Motor neuron (in vitro differentiated cells): ENCODE measurements around the gene SCAMP1. TPM values are rescaled to one million over a fixed set of nuclear protein-coding genes. Genes with fewer than 3 reads are reported as not detected.
A peak's percentile ranks its signal among the peaks of the same experiment; 100 is the strongest.

Source experiments
- ATAC-seq, 8 experiments: fragments of 200-7000 bp; cut with Tn5 transposase; replicated peaks in 6 of 8; 2 replicates each; pipeline ENCODE4 v1.8.0; 2021; ENCODE audit warnings: mild to moderate bottlenecking in 8 of 8, moderate library complexity in 8 of 8
- H3K27ac ChIP-seq, 2 donors: fragments of 250-450 bp; sonication (Bioruptor Pico); 2 replicates each; pipeline ENCODE4 v1.9.0; 2021; ENCODE audit warnings: antibody characterized with exemption in 2 of 2, mild to moderate bottlenecking in 2 of 2, moderate library complexity in 1 of 2
- H3K4me1 ChIP-seq, 2 donors: fragments of 250-450 bp; sonication (Bioruptor Pico); replicated peaks in 1 of 2; 2 replicates each; pipeline ENCODE4 v1.6.1; 2021; ENCODE audit warnings: antibody characterized with exemption in 2 of 2, mild to moderate bottlenecking in 2 of 2, moderate library complexity in 1 of 2
- H3K4me3 ChIP-seq, 5 donors: fragments of 250-450 bp; sonication (Bioruptor Pico); 2 replicates each; pipeline ENCODE4 v1.9.0; 2021; ENCODE audit warnings: antibody characterized with exemption in 5 of 5, mild to moderate bottlenecking in 5 of 5, moderate library complexity in 4 of 5
- WGBS, 10 experiments: fragments of 450-650 bp; shearing (Covaris generic); methylation state at CpG; one replicate each; pipeline ENCODE4 v1.0.0; 2022; 5-methylcytosine and 5-hydroxymethylcytosine counted together
- in situ Hi-C, 9 experiments: fragments of 400-800 bp; cut with MboI; loops; one replicate each; pipeline ENCODE4 v1.15.0; 2021; ENCODE audit warnings: low sequenced_read_pairs in 9 of 9, low pct_unique_long_range_greater_than_20kb in 2 of 9; ENCODE audit not compliant: unreplicated experiment in 9 of 9
- total RNA-seq, 8 experiments: library from RNA; unstranded; fragments of 300-600 nt; gene quantifications; 2 replicates each; pipeline versions ENCODE4 v1.2.3 to v1.2.4, GENCODE V29; 2022

The SCAMP1 gene
- total RNA-seq, 8 experiments from 2014 or later = 22.6 to 79.2 (median 54.7) TPM

DNA sequence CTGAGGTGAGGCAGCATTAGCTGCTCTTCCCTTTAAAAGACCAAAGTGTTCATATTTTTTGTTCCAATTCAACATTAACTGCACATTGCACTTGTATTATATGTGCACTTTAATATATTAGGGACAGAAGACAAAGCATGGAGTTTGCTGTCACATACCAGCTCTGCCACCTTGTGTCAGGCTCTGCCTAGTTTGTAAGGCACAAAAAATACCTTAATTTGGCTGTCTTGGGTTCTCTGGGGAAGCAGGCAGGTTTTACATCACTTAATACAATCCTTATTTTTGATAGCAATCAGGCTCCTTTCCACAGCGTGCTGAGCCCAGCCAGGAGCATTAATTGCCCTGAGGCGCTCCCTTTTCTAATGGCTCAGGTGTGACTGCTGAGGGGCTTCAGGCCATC lies 131.8 kb downstream of the SCAMP1 start:
- Histone ChIP-seq H3K27ac (no peak overlapping the region), H3K4me1 (peaks cover 5 to 11% of the 10 kb centered on the region in 2 donors), H3K4me3 (no peak overlapping the region)
- no peak for ATAC-seq
- in situ Hi-C loops = no loop called here
- WGBS, 10 experiments = 95 to 100% methylated on average over 1 to 2 of the region's 2 CpGs; no CpG with 5 or more reads in 8 of the 10 experiments

- no peak for ATAC-seq
- in situ Hi-C loops = no loop called here
- peaks cover 5 to 11% of the 10 kb centered on the region in 2 donors for H3K4me1 ChIP-seq
- H3K27ac ChIP-seq = no peak overlapping the region
- WGBS, 10 experiments = 80 to 100% (median 92%) methylated on average over 1 to 4 of the region's 7 CpGs; no CpG with 5 or more reads in 4 of the 10 experiments
- no peak overlapping the region for H3K4me3 ChIP-seq
These were observed 132.2 kb downstream of the SCAMP1 start for GRCh38 chr5:78492650-78493049.

DNA sequence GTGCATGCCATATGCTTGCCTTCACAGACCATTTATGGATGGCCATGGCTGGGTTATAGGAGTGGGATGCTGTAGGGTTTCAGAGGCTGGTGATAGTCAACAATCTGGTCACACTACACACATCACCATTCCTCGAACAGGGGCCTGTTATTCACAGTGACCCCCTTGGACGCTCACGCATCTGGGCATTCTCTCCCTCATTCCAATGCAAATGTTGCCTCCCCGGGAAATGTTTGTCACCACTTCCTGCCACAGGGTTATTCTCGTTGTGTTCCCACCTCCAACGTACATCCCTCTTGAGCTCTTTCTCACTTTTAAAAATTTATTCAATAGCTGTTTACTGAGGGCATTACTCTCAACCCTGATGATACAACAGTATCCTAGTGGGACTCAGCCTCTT lies 135.4 kb downstream of the SCAMP1 start:
- Histone ChIP-seq H3K27ac (no peak overlapping the region), H3K4me1 (peaks cover 5 to 11% of the 10 kb centered on the region in 2 donors), H3K4me3 (no peak overlapping the region)
- in situ Hi-C loops = no loop called here
- 13 to 49% (median 26%) methylated on average over 1 to 5 of the region's 6 CpGs; no CpG with 5 or more reads in 4 of the 10 experiments for WGBS, 10 experiments
- peak in 3 of 8 experiments; percentile 9 to 37 (median 23) for ATAC-seq

DNA sequence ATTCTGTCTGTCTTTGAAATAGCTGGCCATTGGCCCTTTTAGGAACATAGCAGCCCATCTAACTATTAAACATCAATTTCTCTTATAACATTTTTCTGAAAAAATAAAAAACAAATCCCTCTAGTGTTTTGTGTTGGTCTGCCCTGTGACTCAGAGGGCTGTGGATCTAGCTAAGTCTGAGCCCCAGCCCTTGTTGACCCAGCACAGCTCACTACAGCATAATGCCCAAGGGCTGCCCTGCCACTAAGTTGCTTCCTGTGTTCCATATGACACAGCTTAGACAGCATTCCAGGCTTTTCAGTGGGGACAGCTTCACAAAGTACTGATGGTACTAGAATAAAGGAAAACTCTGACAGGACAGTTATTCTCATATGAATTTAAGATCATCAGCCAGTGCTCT lies 136.0 kb downstream of the SCAMP1 start:
- in situ Hi-C loops = no loop called here
- H3K27ac ChIP-seq = no peak overlapping the region
- peaks cover 5 to 11% of the 10 kb centered on the region in 2 donors for H3K4me1 ChIP-seq
- ATAC-seq = peak in 5 of 8 experiments; percentile 31 to 85 (median 67)
- no peak overlapping the region for H3K4me3 ChIP-seq

- ATAC-seq = peak in 4 of 8 experiments; percentile 8 to 38 (median 14)
- H3K4me1 ChIP-seq = peaks cover 5 to 15% of the 10 kb centered on the region in 2 donors
- in situ Hi-C loops = no loop called here
- WGBS, 10 experiments = 57 to 95% (median 84%) methylated on average over 1 to 11 of the region's 13 CpGs; no CpG with 5 or more reads in 1 of the 10 experiments
- H3K4me3 ChIP-seq = no peak overlapping the region
- H3K27ac ChIP-seq = no peak overlapping the region
These were observed 137.4 kb downstream of the SCAMP1 start for GRCh38 chr5:78497573-78498533.

- WGBS, 10 experiments = 90 to 100% (median 100%) methylated on average over 1 of the region's 1 CpG; no CpG with 5 or more reads in 4 of the 10 experiments
- in situ Hi-C loops = no loop called here
- H3K27ac ChIP-seq = no peak overlapping the region
- no peak for ATAC-seq
- H3K4me3 ChIP-seq = no peak overlapping the region
- peaks cover 10 to 15% of the 10 kb centered on the region in 2 donors for H3K4me1 ChIP-seq
These were observed 139.1 kb downstream of the SCAMP1 start for GRCh38 chr5:78499485-78499884.

DNA sequence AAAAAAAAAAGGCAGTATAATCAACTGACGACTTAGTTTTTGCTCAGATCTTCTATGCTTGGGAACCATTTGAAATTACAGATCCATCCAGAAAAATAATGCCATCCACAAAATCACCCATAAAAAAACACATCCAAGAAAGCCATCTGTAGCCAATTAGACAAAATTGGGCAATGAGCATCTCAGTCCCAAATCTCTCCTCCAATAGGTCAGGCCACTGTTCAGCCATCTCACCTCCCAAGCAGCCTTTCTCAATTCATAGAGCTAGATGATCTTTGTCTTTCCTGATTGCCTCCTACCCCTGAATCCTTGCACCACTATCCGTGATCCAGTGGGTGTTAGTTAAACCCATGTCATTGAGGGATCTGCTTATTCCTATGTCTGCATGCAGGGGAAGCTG lies 139.6 kb downstream of the SCAMP1 start:
- 60 to 100% (median 100%) methylated on average over 1 to 2 of the region's 2 CpGs; no CpG with 5 or more reads in 5 of the 10 experiments for WGBS, 10 experiments
- no peak for ATAC-seq
- peaks cover 15 to 21% of the 10 kb centered on the region in 2 donors for H3K4me1 ChIP-seq
- H3K4me3 ChIP-seq = no peak overlapping the region
- H3K27ac ChIP-seq = no peak overlapping the region
- in situ Hi-C loops = no loop called here

- H3K4me1 ChIP-seq = peaks cover 18 to 20% of the 10 kb centered on the region in 2 donors
- 74 to 100% (median 87%) methylated on average over 1 to 5 of the region's 5 CpGs; no CpG with 5 or more reads in 1 of the 10 experiments for WGBS, 10 experiments
- H3K27ac ChIP-seq = no peak overlapping the region
- in situ Hi-C loops = no loop called here
- no peak overlapping the region for H3K4me3 ChIP-seq
- no peak for ATAC-seq
These were observed 140.5 kb downstream of the SCAMP1 start for GRCh38 chr5:78500871-78501270.

- ATAC-seq = no peak
- H3K27ac ChIP-seq = no peak overlapping the region
- H3K4me3 ChIP-seq = no peak overlapping the region
- 45 to 100% (median 80%) methylated on average over 1 to 9 of the region's 9 CpGs; no CpG with 5 or more reads in 2 of the 10 experiments for WGBS, 10 experiments
- in situ Hi-C loops = no loop called here
- H3K4me1 ChIP-seq = peaks cover 21 to 27% of the 10 kb centered on the region in 2 donors
These were observed 141.3 kb downstream of the SCAMP1 start for GRCh38 chr5:78501411-78502352.

- in situ Hi-C loops = no loop called here
- Histone ChIP-seq H3K27ac (peak overlapping the region in 1 of 2 donors; percentile 53), H3K4me3 (no peak overlapping the region), H3K4me1 (peaks cover 25 to 32% of the 10 kb centered on the region in 2 donors)
- 47 to 100% (median 83%) methylated on average over 1 to 4 of the region's 4 CpGs; no CpG with 5 or more reads in 2 of the 10 experiments for WGBS, 10 experiments
- no peak for ATAC-seq
These were observed 143.7 kb downstream of the SCAMP1 start for GRCh38 chr5:78503958-78504653.

DNA sequence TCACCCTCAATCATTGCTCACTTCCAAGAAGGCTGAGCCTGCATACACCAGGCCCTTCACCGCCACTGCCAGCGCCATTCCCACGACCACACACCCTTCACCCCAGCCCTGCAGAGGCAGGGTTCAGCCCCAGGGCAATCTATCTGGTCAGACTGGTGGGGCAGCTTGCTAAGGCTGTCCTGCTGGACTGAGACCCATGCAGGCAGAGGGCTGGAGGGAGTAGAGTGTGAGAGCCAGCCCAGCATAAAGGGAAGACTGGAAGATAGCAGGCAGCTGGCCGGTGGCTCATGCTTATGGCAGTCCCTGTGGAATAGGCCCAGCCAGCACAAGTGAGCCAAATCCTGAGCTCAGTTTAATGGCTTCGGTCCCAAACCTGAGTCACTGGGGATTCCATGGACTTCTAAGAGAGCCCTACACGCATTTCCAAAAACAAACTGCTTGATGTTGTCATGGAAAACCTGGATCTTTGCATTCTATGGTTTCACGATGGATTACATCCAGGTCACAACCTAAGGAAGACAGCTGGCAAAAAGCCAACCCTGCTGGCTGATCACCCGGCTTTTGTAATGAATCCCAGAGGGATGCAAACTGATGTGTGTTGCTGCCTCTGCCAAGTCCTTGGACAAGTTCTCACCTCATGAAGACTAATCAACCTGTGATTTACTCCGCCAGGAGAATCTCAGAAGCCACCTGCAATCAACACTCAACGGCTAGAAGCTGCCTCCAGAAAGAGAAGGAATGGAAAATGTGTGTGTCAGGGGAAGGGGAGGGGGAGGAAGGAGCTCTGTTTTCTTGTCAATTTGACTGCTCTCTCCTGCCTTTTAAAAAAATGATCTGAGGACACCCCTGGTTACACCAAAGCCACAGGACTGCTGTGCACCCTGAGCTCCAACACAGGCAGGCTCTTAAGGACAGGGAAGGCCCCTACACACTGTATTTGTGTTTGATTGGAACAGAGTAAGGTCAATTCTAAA lies 144.6 kb downstream of the SCAMP1 start:
- WGBS, 10 experiments = 3 to 68% (median 28%) methylated on average over 4 to 9 of the region's 10 CpGs; no CpG with 5 or more reads in 2 of the 10 experiments
- Histone ChIP-seq H3K4me1 (peaks cover 27 to 32% of the 10 kb centered on the region in 2 donors), H3K4me3 (no peak overlapping the region), H3K27ac (peak overlapping the region; percentile 2 to 53)
- in situ Hi-C loops = no loop called here
- peak; percentile 73 to 89 (median 83) for ATAC-seq
